Neural cell (in vitro differentiated cells): Measurements from ENCODE around the gene SELENOO.

Source experiments
- CTCF ChIP-seq: fragments of 450-650 bp; IDR thresholded peaks from 2 replicates; pipeline ENCODE4 v1.5.1; 2014; ENCODE audit warnings: antibody characterized with exemption, mild to moderate bottlenecking, moderate library complexity; ENCODE audit not compliant: poor library complexity, severe bottlenecking
- EZH2 ChIP-seq: fragments of 200-600, 300-800 bp; shearing (Covaris generic), sonication (generic); IDR thresholded peaks from 2 replicates; pipeline ENCODE4 v1.6.1; 2014; ENCODE audit warnings: antibody characterized with exemption, low read length, borderline replicate concordance, mild to moderate bottlenecking; ENCODE audit not compliant: insufficient read depth, poor library complexity, severe bottlenecking
- MXI1 ChIP-seq: fragments of 450-650 bp; conservative IDR thresholded peaks from 2 replicates; pipeline ENCODE4 v1.6.1; 2014; ENCODE audit warnings: antibody characterized with exemption, mild to moderate bottlenecking; ENCODE audit not compliant: poor library complexity, severe bottlenecking
- POLR2AphosphoS5 ChIP-seq: IDR thresholded peaks from 2 replicates; pipeline ENCODE4 v1.6.1; 2012
- RAD21 ChIP-seq: fragments of 450-650 bp; conservative IDR thresholded peaks from 2 replicates; pipeline ENCODE4 v1.6.1; 2014; ENCODE audit warnings: antibody characterized with exemption, mild to moderate bottlenecking, moderate library complexity
- REST ChIP-seq: IDR thresholded peaks from 2 replicates; pipeline ENCODE4 v1.6.1; 2012; ENCODE audit warnings: borderline replicate concordance
- SMC3 ChIP-seq: fragments of 450-650 bp; conservative IDR thresholded peaks from 2 replicates; pipeline ENCODE4 v1.6.1; 2014; ENCODE audit warnings: antibody characterized with exemption, mild to moderate bottlenecking, moderate library complexity; ENCODE audit not compliant: poor library complexity

GRCh38 chr22:50266994-50267393, 66.2 kb downstream of the SELENOO start:
- no peak for TF ChIP-seq CTCF
- TF ChIP-seq POLR2AphosphoS5: no peak
- no peak for TF ChIP-seq RAD21
- no peak for TF ChIP-seq EZH2
- no peak for TF ChIP-seq REST
- TF ChIP-seq MXI1: no peak
- TF ChIP-seq SMC3: no peak
